ENCODE measurements around the gene EIF5A2. TPM values are rescaled to one million over a fixed set of nuclear protein-coding genes. Genes with fewer than 3 reads are reported as not detected.
"Not testable (repeated sequence)": the region's sequence is repeated elsewhere in the genome, so short reads cannot be mapped to it uniquely, and the experiment has no call there.

Gene EIF5A2
- total RNA-seq, 1 experiment from 2014 or later, result 72.0 TPM

GRCh38 chr3:170897978-170898377 is 10.5 kb downstream of the EIF5A2 start:
- H3K4me3 ChIP-seq (ENCODE audit: low read depth in 2 of 2, low read length in 2 of 2), result no peak overlapping the region
- intact Hi-C loops (cut with micrococcal nuclease; ENCODE audit: unreplicated experiment) (no loop called here), in situ Hi-C loops (cut with HindIII; ENCODE audit: low pct_unique_long_range_greater_than_20kb, low sequenced_read_pairs) (no loop called here)
- DNase-seq (ENCODE audit: low read depth, low spot score) (no peak), ATAC-seq (no peak)
- H3K36me3 ChIP-seq (ENCODE audit: control insufficient read depth, insufficient read depth, low read length), result no peaks in the 10 kb centered on the region
- H3K27me3 ChIP-seq (ENCODE audit: control insufficient read depth, insufficient read depth, low read length), result no peaks in the 10 kb centered on the region
- CTCF ChIA-PET, result no interaction called here
- no peaks in the 10 kb centered on the region for H3K4me1 ChIP-seq (ENCODE audit: control insufficient read depth, insufficient read depth, low read length)
- POLR2A ChIA-PET, result no interaction called here
- TF ChIP-seq, protein P1, sequence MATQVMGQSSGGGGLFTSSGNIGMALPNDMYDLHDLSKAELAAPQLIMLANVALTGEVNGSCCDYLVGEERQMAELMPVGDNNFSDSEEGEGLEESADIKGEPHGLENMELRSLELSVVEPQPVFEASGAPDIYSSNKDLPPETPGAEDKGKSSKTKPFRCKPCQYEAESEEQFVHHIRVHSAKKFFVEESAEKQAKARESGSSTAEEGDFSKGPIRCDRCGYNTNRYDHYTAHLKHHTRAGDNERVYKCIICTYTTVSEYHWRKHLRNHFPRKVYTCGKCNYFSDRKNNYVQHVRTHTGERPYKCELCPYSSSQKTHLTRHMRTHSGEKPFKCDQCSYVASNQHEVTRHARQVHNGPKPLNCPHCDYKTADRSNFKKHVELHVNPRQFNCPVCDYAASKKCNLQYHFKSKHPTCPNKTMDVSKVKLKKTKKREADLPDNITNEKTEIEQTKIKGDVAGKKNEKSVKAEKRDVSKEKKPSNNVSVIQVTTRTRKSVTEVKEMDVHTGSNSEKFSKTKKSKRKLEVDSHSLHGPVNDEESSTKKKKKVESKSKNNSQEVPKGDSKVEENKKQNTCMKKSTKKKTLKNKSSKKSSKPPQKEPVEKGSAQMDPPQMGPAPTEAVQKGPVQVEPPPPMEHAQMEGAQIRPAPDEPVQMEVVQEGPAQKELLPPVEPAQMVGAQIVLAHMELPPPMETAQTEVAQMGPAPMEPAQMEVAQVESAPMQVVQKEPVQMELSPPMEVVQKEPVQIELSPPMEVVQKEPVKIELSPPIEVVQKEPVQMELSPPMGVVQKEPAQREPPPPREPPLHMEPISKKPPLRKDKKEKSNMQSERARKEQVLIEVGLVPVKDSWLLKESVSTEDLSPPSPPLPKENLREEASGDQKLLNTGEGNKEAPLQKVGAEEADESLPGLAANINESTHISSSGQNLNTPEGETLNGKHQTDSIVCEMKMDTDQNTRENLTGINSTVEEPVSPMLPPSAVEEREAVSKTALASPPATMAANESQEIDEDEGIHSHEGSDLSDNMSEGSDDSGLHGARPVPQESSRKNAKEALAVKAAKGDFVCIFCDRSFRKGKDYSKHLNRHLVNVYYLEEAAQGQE (IDR thresholded peaks at IDR 0.05; ENCODE audit: insufficient read depth in 1 of 2, low read depth in 2 of 2, low read length in 1 of 2), result no peak
- BruUV-seq (replicated peaks), result no TSS peak
- no peak overlapping the region for H3K27ac ChIP-seq (ENCODE audit: low read length)
- H3K9me3 ChIP-seq (ENCODE audit: control insufficient read depth, insufficient read depth, low read depth, low read length), result no peaks in the 10 kb centered on the region

DNA sequence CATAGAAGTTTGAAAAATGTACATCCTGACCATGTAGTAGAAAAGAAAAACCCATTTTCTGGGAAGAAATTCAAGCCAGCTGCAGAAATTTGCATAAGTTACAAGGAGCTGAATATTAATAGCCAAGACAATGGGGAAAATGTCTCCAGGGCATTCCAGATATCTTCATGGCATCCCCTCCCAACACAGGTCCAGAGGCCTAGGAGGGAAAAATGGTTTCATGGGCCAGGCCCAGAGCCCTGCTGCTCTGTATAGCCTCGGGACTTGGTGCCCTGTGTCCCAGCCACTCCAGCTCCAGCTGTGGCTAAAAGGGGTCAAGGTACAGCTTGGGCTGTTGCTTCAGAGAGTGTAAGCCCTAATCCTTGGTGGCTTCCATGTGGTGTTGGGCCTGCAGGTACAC is 11.2 kb downstream of the EIF5A2 start:
- CTCF ChIA-PET; H3K27me3 ChIP-seq (ENCODE audit: control insufficient read depth, insufficient read depth, low read length); BruUV-seq (replicated peaks): not testable (repeated sequence)

GRCh38 chr3:170896781-170897180 is 11.7 kb downstream of the EIF5A2 start:
- Histone ChIP-seq H3K4me1 (ENCODE audit: control insufficient read depth, insufficient read depth, low read length) (no peaks in the 10 kb centered on the region), H3K27me3 (ENCODE audit: control insufficient read depth, insufficient read depth, low read length) (no peaks in the 10 kb centered on the region), H3K9me3 (ENCODE audit: control insufficient read depth, insufficient read depth, low read depth, low read length) (no peaks in the 10 kb centered on the region), H3K27ac (ENCODE audit: low read length) (no peak overlapping the region), H3K36me3 (ENCODE audit: control insufficient read depth, insufficient read depth, low read length) (no peaks in the 10 kb centered on the region), H3K4me3 (ENCODE audit: low read depth in 2 of 2, low read length in 2 of 2) (no peak overlapping the region)
- DNase-seq (ENCODE audit: low read depth, low spot score), result no peak
- TF ChIP-seq, protein P1 (IDR thresholded peaks at IDR 0.05; ENCODE audit: insufficient read depth in 1 of 2, low read depth in 2 of 2, low read length in 1 of 2), result no peak
- BruUV-seq (replicated peaks), result no TSS peak
- in situ Hi-C loops (cut with HindIII; ENCODE audit: low pct_unique_long_range_greater_than_20kb, low sequenced_read_pairs) (no loop called here), intact Hi-C loops (cut with micrococcal nuclease; ENCODE audit: unreplicated experiment) (no loop called here)
- ChIA-PET POLR2A (no interaction called here), CTCF (interaction anchor here (0.6 kb wide), 1 partner anchor 671 kb away, joined by 10 read pairs; no protein-coding TSS in a partner anchor)
- ATAC-seq, result no peak

More for the DNA sequence above, 11.2 kb downstream of the EIF5A2 start:
- in situ Hi-C loops (cut with HindIII; ENCODE audit: low pct_unique_long_range_greater_than_20kb, low sequenced_read_pairs); H3K4me1 ChIP-seq (ENCODE audit: control insufficient read depth, insufficient read depth, low read length); H3K9me3 ChIP-seq (ENCODE audit: control insufficient read depth, insufficient read depth, low read depth, low read length); H3K36me3 ChIP-seq (ENCODE audit: control insufficient read depth, insufficient read depth, low read length); intact Hi-C loops (cut with micrococcal nuclease; ENCODE audit: unreplicated experiment); ATAC-seq; DNase-seq (ENCODE audit: low read depth, low spot score); H3K27ac ChIP-seq (ENCODE audit: low read length); POLR2A ChIA-PET; H3K4me3 ChIP-seq (ENCODE audit: low read depth in 2 of 2, low read length in 2 of 2): not testable (repeated sequence)

DNA sequence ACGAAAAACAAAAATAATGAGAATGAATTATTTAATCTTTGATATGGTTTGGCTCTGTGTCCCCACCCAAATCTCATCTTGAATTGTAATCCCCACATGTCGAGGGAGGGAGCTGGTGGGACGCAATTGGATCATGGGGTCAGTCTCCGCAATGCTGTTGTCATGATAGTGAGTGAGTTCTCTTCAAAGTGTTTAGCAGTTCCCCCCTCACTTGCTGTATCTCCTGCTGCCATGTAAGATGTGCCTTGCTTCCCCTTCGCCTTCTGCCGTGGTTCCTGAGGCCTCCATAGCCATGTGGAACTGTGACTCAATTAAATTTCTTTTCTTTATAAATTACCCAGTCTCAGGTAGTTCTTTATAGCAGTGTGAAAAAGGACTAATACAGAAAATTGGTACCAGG is 12.1 kb downstream of the EIF5A2 start:
- in situ Hi-C loops (cut with HindIII; ENCODE audit: low pct_unique_long_range_greater_than_20kb, low sequenced_read_pairs); POLR2A ChIA-PET; H3K4me1 ChIP-seq (ENCODE audit: control insufficient read depth, insufficient read depth, low read length); intact Hi-C loops (cut with micrococcal nuclease; ENCODE audit: unreplicated experiment); H3K27me3 ChIP-seq (ENCODE audit: control insufficient read depth, insufficient read depth, low read length); H3K27ac ChIP-seq (ENCODE audit: low read length); BruUV-seq (replicated peaks); DNase-seq (ENCODE audit: low read depth, low spot score); H3K9me3 ChIP-seq (ENCODE audit: control insufficient read depth, insufficient read depth, low read depth, low read length); H3K36me3 ChIP-seq (ENCODE audit: control insufficient read depth, insufficient read depth, low read length); H3K4me3 ChIP-seq (ENCODE audit: low read depth in 2 of 2, low read length in 2 of 2); ATAC-seq: not testable (repeated sequence)
- CTCF ChIA-PET, result interaction anchor here (0.6 kb wide), 2 partner anchors 671 to 706 kb away, joined by 3 to 10 read pairs; no protein-coding TSS in a partner anchor
